Keratinocyte (primary cell): ENCODE results near the gene MYMK. TPM values are rescaled to one million over a fixed set of nuclear protein-coding genes. Genes with fewer than 3 reads are reported as not detected.

Source experiments
- DNase-seq: peaks from one replicate; pipeline ENCODE4 v3.0.0-alpha.2; 2011; ENCODE audit warnings: low read depth, missing footprints, low spot score
- FAIRE-seq: peaks from 2 replicates; lab custom pipeline; 2011; peaks lifted over from hg19 to GRCh38; lab: Jason Lieb, UNC
- H2AFZ ChIP-seq: 2 replicates; pipeline ENCODE4 v1.6.0; 2012; ENCODE audit warnings: low read length, control low read depth, inconsistent platforms; ENCODE audit not compliant: control insufficient read depth
- H3K27ac ChIP-seq: 2 replicates; pipeline ENCODE4 v1.5.1; 2011; ENCODE audit warnings: low read length; ENCODE audit not compliant: control insufficient read depth, insufficient read depth
- H3K27me3 ChIP-seq: 3 replicates; pipeline ENCODE4 v1.6.0; 2011; ENCODE audit warnings: low read length; ENCODE audit not compliant: control insufficient read depth, insufficient read depth; ENCODE audit errors: extremely low read depth
- H3K36me3 ChIP-seq, 2 experiments: 2 replicates in 1 of 2; 3 replicates in 1 of 2; pipeline ENCODE4 v1.5.1; 2011; ENCODE audit warnings: low read length in 2 of 2, mild to moderate bottlenecking in 1 of 2; ENCODE audit not compliant: control insufficient read depth in 2 of 2, insufficient read depth in 2 of 2; ENCODE audit errors: extremely low read depth in 1 of 2
- H3K4me1 ChIP-seq: 3 replicates; pipeline ENCODE4 v1.5.1; 2011; ENCODE audit warnings: low read length; ENCODE audit not compliant: control insufficient read depth, insufficient read depth; ENCODE audit errors: extremely low read depth
- H3K4me2 ChIP-seq: 3 replicates; pipeline ENCODE4 v1.6.0; 2011; ENCODE audit warnings: low read depth, low read length; ENCODE audit not compliant: control insufficient read depth, insufficient read depth; ENCODE audit errors: extremely low read depth
- H3K4me3 ChIP-seq, 3 experiments: fragments of 200-600 bp in 1 of 3; sonication (generic) in 1 of 3; 2 replicates in 2 of 3; 3 replicates in 1 of 3; pipeline ENCODE4 v1.5.1; 2011 to 2016; ENCODE audit warnings: low read length in 3 of 3, mild to moderate bottlenecking in 3 of 3, control low read depth in 2 of 3, inconsistent platforms in 1 of 3, low read depth in 1 of 3, mixed read lengths in 1 of 3, mixed run types in 1 of 3, moderate library complexity in 1 of 3; ENCODE audit not compliant: control insufficient read depth in 2 of 3, insufficient read depth in 2 of 3; ENCODE audit errors: extremely low read depth in 1 of 3
- H3K79me2 ChIP-seq: 2 replicates; pipeline ENCODE4 v1.6.0; 2012; ENCODE audit warnings: low read length; ENCODE audit not compliant: control insufficient read depth, insufficient read depth
- H3K9ac ChIP-seq: 3 replicates; pipeline ENCODE4 v1.6.0; 2011; ENCODE audit warnings: low read length; ENCODE audit not compliant: control insufficient read depth, insufficient read depth; ENCODE audit errors: extremely low read depth
- H3K9me1 ChIP-seq: 3 replicates; pipeline ENCODE4 v1.6.0; 2011; ENCODE audit warnings: low read length; ENCODE audit not compliant: control insufficient read depth, insufficient read depth; ENCODE audit errors: extremely low read depth
- H3K9me3 ChIP-seq: 2 replicates; pipeline ENCODE4 v1.5.1; 2012; ENCODE audit warnings: low read depth, low read length; ENCODE audit not compliant: control insufficient read depth
- H4K20me1 ChIP-seq: 3 replicates; pipeline ENCODE4 v1.6.0; 2011; ENCODE audit warnings: low read length; ENCODE audit not compliant: control insufficient read depth, insufficient read depth; ENCODE audit errors: extremely low read depth
- EZH2 ChIP-seq: IDR thresholded peaks from one replicate; pipeline ENCODE4 v1.6.1; 2012; ENCODE audit warnings: inconsistent platforms, mild to moderate bottlenecking, low read length, moderate library complexity
- dilution Hi-C: fragments of 300-500 bp; cut with MboI; formaldehyde crosslinking; loops from one replicate; pipeline ENCODE4 v1.7.0; 2020; ENCODE audit warnings: low sequenced_read_pairs; ENCODE audit not compliant: extremely low pct_ligation_motif_present
- polyA plus RNA-seq, 5 experiments: library from polyadenylated mRNA; depleted of rRNA in 3 of 5; stranded (reverse) in 3 of 5; stranded (forward) in 1 of 5; unstranded in 1 of 5; fragments of >200 nt; gene quantifications; 1 replicate in 1 of 5; 2 replicates in 3 of 5; 3 replicates in 1 of 5; pipeline versions ENCODE4 v1.2.1 to v1.2.3, GENCODE V29; 2011 to 2012; ENCODE audit warnings: missing spikeins in 2 of 5, low read depth in 1 of 5, low replicate concordance in 1 of 5
- TF ChIP-seq, protein P1 (sequence below), 3 experiments: IDR thresholded peaks in 1 of 3; conservative IDR thresholded peaks in 1 of 3; optimal IDR thresholded peaks in 1 of 3; 2 replicates in 2 of 3; 3 replicates in 1 of 3; pipeline versions ENCODE3 to v1.5.1; 2011; ENCODE audit warnings: low read length in 3 of 3, mild to moderate bottlenecking in 3 of 3, moderate library complexity in 2 of 3, control low read depth in 1 of 3, inconsistent platforms in 1 of 3; ENCODE audit not compliant: insufficient read depth in 2 of 3; ENCODE audit errors: extremely low read depth in 1 of 3

The MYMK gene
- polyA plus RNA-seq, 1 donor (not counting 4 experiments of a cell fraction or from before 2014, with no cell fraction given), result not detected

DNA sequence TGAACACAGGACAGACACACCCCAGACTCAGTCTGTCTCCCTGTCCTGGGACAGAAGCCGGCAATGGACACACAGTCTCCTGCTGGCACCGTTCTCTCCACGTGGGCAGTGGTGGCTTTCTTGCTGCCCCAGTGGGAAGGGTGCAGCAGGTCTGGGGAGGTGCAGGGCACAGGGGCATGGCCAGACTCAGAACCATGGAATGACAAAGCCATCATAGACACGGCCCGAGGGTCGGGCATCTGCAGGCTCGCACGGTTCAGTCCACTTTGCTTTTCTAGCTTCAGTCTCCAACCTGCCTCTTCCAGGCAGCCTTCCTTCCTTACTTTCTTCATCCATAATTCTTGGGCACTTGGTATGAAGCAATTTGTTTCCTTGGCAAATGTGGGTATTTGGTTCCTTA lies 16.7 kb downstream of the MYMK start:
- dilution Hi-C loops, result no loop called here
- no peak for FAIRE-seq
- H3K27me3 ChIP-seq, result peaks cover 8% of the 10 kb centered on the region

DNA sequence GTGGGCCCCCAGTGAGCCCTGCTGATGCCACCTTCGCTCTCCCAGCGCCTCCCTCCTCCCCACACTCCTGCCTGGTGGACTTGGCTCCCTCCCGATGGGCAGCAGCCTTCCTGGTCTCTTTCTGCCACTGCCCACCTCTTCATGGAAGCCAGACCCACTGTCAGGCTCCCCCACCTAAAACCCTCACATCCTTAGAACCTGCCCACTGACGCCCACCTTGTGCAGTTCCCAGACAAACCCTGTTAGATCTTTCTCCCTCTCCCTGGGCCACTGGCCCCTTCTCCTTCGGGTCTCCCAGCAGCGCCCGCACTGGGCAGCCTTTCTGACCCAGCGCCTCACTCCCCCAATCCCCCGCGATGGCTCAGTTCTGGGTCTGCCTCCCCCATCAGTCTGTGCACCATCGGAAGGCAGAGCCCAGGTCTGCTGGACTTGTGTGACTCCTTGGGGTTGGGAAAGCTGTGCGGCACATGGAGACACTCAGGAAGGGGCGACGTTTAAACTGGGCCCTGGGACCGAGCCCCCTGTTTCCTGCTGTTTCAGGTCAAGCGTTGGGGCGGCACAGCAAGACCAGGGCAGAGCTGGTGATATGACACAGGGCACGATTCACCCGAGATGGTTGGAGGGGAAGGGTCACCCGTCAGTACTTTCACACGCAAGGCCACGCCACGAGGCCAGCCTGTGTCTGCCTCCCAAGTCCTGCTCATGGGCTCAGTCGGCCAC lies 17.4 kb downstream of the MYMK start:
- TF ChIP-seq, protein P1, sequence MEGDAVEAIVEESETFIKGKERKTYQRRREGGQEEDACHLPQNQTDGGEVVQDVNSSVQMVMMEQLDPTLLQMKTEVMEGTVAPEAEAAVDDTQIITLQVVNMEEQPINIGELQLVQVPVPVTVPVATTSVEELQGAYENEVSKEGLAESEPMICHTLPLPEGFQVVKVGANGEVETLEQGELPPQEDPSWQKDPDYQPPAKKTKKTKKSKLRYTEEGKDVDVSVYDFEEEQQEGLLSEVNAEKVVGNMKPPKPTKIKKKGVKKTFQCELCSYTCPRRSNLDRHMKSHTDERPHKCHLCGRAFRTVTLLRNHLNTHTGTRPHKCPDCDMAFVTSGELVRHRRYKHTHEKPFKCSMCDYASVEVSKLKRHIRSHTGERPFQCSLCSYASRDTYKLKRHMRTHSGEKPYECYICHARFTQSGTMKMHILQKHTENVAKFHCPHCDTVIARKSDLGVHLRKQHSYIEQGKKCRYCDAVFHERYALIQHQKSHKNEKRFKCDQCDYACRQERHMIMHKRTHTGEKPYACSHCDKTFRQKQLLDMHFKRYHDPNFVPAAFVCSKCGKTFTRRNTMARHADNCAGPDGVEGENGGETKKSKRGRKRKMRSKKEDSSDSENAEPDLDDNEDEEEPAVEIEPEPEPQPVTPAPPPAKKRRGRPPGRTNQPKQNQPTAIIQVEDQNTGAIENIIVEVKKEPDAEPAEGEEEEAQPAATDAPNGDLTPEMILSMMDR (optimal IDR thresholded peaks at IDR 0.05 in 1 of 3, IDR thresholded peaks at IDR 0.05 in 1 of 3, conservative IDR thresholded peaks at IDR 0.05 in 1 of 3; ENCODE audit: extremely low read depth in 1 of 3, insufficient read depth in 2 of 3, low read length in 3 of 3), result no peak
- TF ChIP-seq EZH2, result no peak

More for the DNA sequence above, 16.7 kb downstream of the MYMK start:
- no peak for DNase-seq
- Histone ChIP-seq H2AFZ (no peak overlapping the region), H3K27ac (no peak overlapping the region), H3K79me2 (no peaks in the 10 kb centered on the region), H4K20me1 (no peaks in the 10 kb centered on the region), H3K9me3 (peaks cover 2% of the 10 kb centered on the region), H3K4me2 (no peak overlapping the region), H3K36me3 (no peaks in the 10 kb centered on the region), H3K9me1 (no peaks in the 10 kb centered on the region), H3K9ac (no peak overlapping the region), H3K4me1 (peaks cover 12% of the 10 kb centered on the region), H3K4me3 (no peak overlapping the region)
- TF ChIP-seq, protein P1 (optimal IDR thresholded peaks at IDR 0.05 in 1 of 3, IDR thresholded peaks at IDR 0.05 in 1 of 3, conservative IDR thresholded peaks at IDR 0.05 in 1 of 3; ENCODE audit: extremely low read depth in 1 of 3, insufficient read depth in 2 of 3, low read length in 3 of 3), result no peak
- no peak for TF ChIP-seq EZH2

More for the DNA sequence above, 17.4 kb downstream of the MYMK start:
- Histone ChIP-seq H3K9ac (no peak overlapping the region), H3K79me2 (no peaks in the 10 kb centered on the region), H3K27ac (no peak overlapping the region), H3K9me3 (peaks cover 2% of the 10 kb centered on the region), H4K20me1 (no peaks in the 10 kb centered on the region), H2AFZ (no peak overlapping the region), H3K4me1 (peaks cover 12% of the 10 kb centered on the region), H3K4me3 (no peak overlapping the region), H3K27me3 (peaks cover 8% of the 10 kb centered on the region), H3K4me2 (no peak overlapping the region), H3K9me1 (no peaks in the 10 kb centered on the region), H3K36me3 (no peaks in the 10 kb centered on the region)
- dilution Hi-C loops, result no loop called here
- FAIRE-seq, result no peak
- DNase-seq, result no peak
